ES-I3 (cell line): ENCODE measurements around the gene C19orf25.
"Not testable (repeated sequence)": the region's sequence is repeated elsewhere in the genome, so short reads cannot be mapped to it uniquely, and the experiment has no call there.

ENCODE experiments used
- H3K36me3 ChIP-seq: 2 replicates; pipeline ENCODE4 v1.6.1; 2013; ENCODE audit warnings: mild to moderate bottlenecking, low read length, control low read depth, moderate library complexity; ENCODE audit not compliant: insufficient read depth
- H3K4me1 ChIP-seq: 2 replicates; pipeline ENCODE4 v1.6.1; 2013; ENCODE audit warnings: mild to moderate bottlenecking, control low read depth, low read length; ENCODE audit not compliant: insufficient read depth
- H3K9ac ChIP-seq: 2 replicates; pipeline ENCODE4 v1.6.1; 2013; ENCODE audit warnings: low read depth, mild to moderate bottlenecking, low read length, moderate library complexity
- H3K9me3 ChIP-seq: 2 replicates; pipeline ENCODE4 v1.6.1; 2013; ENCODE audit warnings: mild to moderate bottlenecking, low read length, moderate library complexity; ENCODE audit not compliant: control insufficient read depth, insufficient read depth

C19orf25 gene

DNA sequence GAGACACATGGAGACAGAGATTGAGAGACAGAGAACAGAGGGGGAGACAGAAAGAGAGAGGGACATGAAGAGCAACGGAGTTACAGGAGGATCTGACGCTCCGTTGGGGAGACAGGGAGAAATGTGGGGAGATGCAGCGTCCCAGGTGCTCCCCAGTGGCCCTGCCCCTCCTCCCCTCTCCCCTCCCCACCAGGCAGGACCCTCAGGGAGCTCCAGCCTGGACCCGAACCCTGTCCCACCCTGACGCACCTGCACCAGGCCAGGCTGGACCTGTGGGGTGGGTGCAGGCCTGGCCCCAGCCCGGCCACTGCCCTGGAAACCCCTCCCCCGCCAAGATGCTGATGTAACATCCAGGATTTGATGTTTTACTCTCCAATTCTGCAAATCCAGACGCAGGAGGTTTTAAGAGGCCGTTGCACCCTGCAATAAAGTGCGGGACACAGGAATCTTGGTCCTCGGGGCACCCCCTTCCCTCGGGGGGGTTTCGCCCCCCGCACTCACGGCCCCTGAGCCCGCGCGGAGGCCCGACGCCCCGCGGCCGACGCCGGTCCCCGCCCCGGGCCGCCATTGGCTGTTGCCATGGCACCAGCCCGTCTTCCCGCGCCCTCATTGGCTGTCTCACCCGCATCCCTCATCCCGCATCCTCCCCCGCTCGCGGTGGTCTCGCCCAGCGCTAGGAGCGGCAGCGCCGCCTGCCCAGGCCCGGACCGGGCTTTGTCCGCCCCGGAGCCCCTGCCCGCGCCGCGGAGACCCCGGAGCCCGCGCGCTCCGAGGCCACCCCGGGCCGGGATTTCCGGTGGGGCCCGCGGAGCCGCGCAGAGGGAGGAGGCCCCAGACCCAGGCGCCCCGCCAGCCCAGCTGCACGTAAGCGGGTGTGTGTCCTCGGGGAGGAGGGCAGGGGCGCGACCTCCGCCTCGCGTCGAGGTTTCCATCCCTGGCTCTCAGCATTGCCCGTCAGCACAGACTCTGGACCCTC is 29.3 kb downstream of the C19orf25 start, which contains the start of gene APC2:
Gene APC2 (plus strand): TSS at position 655 of the 976 bp plus-strand sequence. CDS start 2,881 bp downstream, outside the sequence.
- no peaks in the 10 kb centered on the region; the same call in 1 of the 2 replicates for H3K36me3 ChIP-seq
- H3K9ac ChIP-seq, result peak within 1 kb of the TSS; percentile 20; the same call in 1 of the 2 replicates
- no peaks in the 10 kb centered on the region for H3K9me3 ChIP-seq
- no peaks in the 10 kb centered on the region for H3K4me1 ChIP-seq

DNA sequence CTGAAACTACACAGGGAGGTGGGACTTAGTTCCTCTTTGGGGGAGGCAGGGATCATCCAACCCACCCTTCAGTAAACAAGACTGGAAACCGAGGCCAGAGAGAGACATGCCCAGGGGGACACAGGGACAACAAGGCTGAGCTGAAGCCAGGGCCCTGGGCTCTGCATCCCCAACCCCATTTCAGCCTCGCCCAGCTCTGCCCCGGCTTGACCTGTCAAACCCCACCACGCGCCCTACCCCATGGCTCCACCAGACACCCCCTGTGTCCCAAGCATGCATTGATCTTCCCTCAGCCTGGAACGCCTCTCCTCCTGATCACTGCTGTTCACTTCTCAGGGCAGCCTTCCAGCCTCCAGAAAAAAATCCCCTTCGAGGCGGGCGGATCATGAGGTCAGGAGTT is 31.1 kb downstream of the C19orf25 start:
- no peaks in the 10 kb centered on the region; the same call in 1 of the 2 replicates for H3K36me3 ChIP-seq

DNA sequence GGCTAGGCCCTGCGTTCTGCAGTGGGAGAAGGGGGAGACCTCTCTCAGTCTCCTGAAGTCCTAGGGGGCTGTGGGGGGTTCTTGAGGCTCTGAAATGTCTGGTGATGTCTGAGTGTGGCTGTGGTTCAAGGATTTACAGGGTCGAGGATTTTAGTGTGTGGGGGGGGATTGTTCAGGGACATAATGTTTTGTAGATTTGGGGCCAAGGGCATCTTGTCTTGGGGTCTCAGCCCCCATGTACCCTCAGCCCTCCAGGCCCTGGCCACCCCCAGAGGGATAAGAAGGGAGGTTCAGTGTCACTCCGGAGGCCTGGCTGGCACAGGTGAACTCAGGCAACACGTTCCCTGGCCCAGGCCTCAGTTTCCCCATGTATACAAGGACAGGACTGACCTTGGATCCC is 31.5 kb downstream of the C19orf25 start:
- H3K9me3 ChIP-seq, result no peaks in the 10 kb centered on the region
- H3K9ac ChIP-seq, result no peak overlapping the region
- peaks cover 6% of the 10 kb centered on the region; the same call in 1 of the 2 replicates for H3K4me1 ChIP-seq
- no peaks in the 10 kb centered on the region; the same call in 1 of the 2 replicates for H3K36me3 ChIP-seq

More for the DNA sequence above, 31.1 kb downstream of the C19orf25 start:
- Histone ChIP-seq H3K4me1 (peaks cover 6% of the 10 kb centered on the region; the same call in 1 of the 2 replicates), H3K9ac (no peak overlapping the region), H3K9me3 (no peaks in the 10 kb centered on the region)

DNA sequence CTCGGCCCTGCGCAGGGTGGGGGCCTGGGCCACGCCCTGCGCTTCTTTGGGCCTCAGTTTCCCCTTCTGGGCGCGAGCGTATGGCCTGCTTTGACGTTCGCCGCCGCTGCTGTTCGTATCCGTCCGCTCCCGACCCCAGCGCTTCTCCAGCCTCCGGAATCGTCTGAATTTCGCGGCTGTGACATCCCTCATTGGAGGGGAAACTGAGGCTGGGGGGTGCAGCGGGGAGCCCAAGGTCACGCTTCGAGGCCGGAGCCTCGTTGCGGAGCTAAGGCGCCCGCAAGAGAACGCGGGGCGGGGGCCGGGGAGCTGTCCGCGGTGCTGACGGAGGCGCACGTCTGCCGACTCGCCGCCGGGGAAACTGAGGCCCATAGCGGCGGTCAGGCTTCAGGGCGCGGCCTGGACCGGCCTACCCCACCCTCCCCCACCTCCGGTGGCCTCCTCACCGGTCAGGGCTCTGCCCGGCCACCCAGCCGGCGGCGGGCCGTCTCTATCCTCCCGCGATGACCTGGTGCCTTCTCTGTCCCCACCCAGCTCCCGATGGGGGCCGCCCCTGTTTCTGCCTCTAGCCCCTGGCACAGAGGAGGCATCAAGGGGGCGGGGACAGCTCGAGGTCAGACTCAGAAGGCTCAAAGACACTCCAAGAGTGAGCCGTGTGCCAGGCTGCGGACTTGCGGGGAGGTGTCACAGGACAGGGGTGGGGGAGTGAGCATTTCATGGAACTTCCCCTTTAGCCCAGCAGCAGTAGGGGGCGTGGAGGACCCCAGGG is 32.1 kb downstream of the C19orf25 start:
- no peaks in the 10 kb centered on the region; the same call in 1 of the 2 replicates for H3K36me3 ChIP-seq
- peak overlapping the region; percentile 31; the same call in 1 of the 2 replicates for H3K9ac ChIP-seq
- no peaks in the 10 kb centered on the region for H3K9me3 ChIP-seq
- H3K4me1 ChIP-seq, result peaks cover 6% of the 10 kb centered on the region; the same call in 1 of the 2 replicates

DNA sequence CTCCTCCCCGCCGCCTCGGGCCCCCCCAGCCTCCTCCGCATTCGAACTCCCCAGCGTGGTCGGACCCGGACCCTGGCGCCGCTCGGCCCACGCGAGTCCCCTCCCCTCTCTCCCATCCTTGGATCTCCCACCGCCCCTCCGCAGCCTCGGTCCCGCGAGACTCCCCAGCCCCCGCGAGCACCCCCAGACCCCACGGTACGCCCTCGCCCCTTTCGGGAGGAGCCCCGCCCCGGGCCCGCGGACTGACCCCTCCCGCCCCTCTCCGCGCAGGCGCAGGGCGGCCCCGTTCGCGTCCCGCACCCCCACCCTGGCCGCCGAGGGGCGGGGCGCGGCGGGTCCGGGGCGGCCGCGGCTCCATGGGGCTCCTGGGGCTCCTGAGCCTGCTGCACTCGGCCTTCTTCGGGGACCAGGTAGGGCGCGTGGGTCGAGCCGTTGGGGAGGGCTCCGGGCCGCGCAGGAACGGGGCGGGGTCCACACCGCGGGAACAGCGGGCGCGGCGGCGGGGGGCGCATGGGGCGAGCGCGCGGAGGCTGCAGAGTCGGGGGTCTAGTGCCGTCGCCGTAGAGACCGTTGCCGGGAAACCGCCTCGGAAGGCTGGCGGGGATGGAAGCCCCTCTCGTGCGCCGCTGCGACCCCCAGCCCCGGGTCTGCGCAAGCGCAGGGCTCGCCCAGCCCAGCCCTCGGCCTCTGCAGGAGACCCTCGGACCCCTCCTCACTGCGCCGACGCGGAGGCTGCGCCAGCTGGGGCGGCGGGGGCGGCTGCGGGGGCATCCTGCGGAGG is 32.9 kb downstream of the C19orf25 start:
- Histone ChIP-seq H3K36me3 (peaks cover 2% of the 10 kb centered on the region), H3K9ac (peak overlapping the region; percentile 31; the same call in 1 of the 2 replicates), H3K4me1 (peaks cover 6% of the 10 kb centered on the region; the same call in 1 of the 2 replicates), H3K9me3 (no peaks in the 10 kb centered on the region)

DNA sequence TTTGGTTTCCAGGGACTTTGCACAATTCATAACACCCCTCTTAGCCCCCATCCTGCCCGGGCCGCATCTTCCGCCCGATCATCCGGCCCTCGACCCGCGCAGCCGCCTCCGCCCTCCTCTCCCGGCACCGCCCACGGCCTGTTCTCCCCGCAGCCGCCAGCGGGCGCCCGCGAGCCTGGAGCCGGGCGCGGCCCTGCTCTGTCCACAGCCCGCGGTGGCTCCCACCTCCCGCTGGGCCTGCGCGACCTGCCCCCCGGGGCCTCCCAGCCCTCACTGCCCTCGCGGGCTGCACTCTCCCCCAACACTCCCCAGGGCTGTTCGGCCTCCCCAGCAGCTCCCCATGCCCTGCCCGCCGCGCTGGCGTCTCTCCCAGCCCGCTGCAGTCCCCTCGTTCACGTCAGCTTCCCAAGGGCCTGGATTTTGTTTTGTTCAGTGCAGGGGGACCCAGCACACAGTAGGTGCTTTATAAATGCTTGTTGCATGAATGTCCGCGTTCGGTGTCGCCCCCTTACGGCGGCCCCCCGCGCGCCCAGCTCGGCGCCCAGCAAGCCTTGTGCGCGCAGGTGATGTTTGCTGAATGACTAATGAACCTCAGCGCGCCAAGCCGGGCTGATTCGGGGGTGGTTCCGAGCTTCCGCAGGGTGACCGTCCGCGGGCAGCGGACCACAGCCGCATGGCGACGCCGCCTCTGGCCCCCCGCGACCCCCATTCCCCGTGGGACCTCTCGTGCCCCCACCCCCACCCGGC is 33.7 kb downstream of the C19orf25 start:
- peaks cover 7% of the 10 kb centered on the region; the same call in 1 of the 2 replicates for H3K4me1 ChIP-seq
- peaks cover 10% of the 10 kb centered on the region for H3K36me3 ChIP-seq
- no peaks in the 10 kb centered on the region for H3K9me3 ChIP-seq
- H3K9ac ChIP-seq, result peak overlapping the region; percentile 54

DNA sequence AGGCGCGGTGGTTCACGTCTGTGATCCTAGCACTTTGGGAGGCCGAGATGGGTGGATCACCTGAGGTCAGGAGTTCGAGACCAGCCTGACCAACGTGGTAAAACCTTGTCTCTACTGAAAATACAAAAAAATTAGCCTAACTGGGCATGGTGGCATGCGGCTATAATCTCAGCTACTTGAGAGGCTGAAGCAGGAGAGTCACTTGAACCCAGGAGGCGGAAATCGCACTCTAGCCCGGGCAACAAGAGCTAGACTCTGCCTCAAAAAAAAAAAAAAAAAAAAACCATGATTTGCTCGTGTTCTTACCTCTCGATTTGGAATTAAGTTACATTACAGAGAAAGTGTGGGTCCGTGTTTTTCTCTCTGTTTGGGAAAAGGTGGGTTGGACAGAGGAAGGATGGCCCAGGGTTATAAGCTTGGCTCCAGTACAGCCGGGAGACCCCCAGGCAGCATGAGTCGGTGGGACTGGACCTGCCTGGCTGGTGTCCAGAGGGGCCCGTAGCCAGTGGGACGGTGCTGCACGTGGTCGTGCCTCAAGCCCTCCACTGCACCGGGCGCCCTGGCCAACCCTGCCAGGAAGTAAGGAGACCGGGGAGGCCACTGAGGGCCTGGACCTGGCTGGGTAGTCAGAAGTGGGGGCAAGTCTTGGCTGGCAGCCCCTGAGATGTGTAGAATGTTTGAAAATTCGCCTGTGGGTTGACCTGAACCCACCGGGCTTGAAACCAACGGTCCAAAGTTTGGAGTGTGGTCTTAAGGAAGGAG is 37.2 kb downstream of the C19orf25 start:
- peaks cover 8% of the 10 kb centered on the region; the same call in 1 of the 2 replicates for H3K4me1 ChIP-seq
- H3K9me3 ChIP-seq, result no peaks in the 10 kb centered on the region
- no peak overlapping the region for H3K9ac ChIP-seq
- peaks cover 13% of the 10 kb centered on the region for H3K36me3 ChIP-seq

DNA sequence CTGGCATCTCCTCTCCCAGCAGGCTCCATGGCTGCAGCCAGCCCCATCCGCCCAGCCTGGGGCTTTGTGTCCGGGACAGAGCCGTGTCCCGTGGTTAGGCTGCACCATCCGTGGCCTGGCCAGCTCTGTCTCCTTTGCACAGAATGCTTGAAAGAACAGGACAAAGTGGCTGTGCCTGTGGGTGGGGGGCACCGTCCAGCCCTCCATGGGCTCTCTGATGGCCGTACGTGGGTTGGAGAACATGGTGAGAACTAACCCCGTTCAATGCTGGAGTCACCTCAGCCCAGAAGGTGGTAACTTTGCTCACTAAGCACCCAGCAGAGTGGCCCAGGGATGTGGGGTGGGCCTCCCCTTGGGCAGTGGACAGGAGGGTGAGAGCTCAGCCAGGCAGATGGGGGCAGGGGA is 38.0 kb downstream of the C19orf25 start:
- H3K36me3 ChIP-seq, result peaks cover 13% of the 10 kb centered on the region
- H3K4me1 ChIP-seq, result peaks cover 8% of the 10 kb centered on the region; the same call in 1 of the 2 replicates
- no peak overlapping the region for H3K9ac ChIP-seq
- no peaks in the 10 kb centered on the region for H3K9me3 ChIP-seq

DNA sequence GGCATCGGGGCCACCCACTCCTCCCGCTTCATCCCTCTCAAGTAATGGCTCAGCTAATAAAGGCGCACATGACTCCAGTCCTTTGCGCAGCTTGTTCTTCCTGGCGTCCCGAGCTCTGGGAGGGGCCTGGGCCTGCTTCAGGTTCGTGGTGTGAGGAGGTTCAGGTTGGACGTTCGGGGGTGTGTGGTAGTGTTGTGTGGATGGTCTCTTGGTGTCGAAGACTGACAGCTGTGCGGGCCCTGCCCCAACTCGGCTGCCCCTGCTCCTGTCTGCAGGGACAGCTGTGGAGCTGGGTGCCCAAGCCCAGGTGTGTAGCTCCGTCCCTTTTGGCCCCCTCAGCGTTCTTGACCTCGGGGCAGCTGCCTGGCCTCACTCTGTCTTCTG is 38.6 kb downstream of the C19orf25 start:
- Histone ChIP-seq H3K36me3 (peaks cover 13% of the 10 kb centered on the region), H3K9me3 (no peaks in the 10 kb centered on the region), H3K9ac (no peak overlapping the region), H3K4me1 (peaks cover 8% of the 10 kb centered on the region; the same call in 1 of the 2 replicates)

DNA sequence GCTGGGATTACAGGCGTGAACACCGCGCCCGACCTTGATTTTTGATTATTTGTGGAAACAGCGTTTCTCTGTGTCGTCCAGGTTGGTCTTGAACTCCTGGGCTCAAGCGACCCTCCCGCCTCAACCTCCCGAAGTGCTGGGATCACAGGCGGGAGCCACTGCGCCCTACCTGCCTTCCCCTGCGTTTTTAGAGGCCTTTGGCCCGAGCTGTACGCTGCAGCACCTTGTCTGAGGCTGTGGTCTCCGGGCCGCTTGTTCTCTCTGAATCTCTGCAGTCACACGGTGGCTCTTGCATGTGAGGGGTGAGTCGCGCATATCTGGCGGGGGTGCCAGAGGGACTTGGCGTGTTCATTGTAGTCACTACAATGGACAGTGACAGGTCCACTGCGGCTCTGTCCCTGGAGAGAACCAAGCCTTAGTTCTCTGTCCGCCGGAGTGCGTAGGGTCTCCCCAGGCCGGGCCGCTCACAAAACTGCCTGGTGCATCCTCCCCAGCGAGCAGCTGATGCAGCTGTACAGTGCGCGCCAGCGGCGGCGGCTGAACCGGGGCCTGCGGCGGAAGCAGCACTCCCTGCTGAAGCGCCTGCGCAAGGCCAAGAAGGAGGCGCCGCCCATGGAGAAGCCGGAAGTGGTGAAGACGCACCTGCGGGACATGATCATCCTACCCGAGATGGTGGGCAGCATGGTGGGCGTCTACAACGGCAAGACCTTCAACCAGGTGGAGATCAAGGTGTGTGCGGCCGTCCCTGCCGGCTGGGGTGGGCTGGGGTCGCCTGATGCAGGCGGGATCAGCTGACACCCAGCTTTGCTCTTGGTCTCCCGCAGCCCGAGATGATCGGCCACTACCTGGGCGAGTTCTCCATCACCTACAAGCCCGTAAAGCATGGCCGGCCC is 39.2 kb downstream of the C19orf25 start:
- Histone ChIP-seq H3K36me3 (peaks cover 13% of the 10 kb centered on the region), H3K9ac (peak overlapping the region; percentile 87)
- H3K9me3 ChIP-seq, H3K4me1 ChIP-seq: not testable (repeated sequence)

DNA sequence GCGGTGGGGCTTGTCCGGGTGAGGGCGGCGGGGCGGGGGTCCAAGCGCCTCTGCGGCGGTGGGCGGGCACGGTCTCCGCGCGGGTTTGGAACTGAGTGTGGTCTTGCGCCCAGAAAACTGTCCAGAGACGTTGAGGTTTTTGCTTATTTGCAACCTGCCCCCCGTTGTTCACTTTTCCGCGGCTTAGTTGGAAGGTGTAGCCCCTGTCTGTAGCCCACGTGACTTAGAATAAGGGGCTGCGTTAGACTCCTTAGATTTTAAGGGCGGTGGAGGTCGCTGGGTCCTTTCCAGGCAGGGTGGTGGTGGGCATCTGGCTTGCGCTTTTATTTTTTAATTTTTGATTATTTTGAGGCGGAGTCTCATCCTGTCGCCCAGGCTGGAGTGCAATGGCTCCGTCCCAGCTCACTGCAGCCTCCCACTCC is 40.1 kb downstream of the C19orf25 start:
- Histone ChIP-seq H3K36me3 (peaks cover 16% of the 10 kb centered on the region), H3K9me3 (no peaks in the 10 kb centered on the region), H3K4me1 (peaks cover 5% of the 10 kb centered on the region; the same call in 1 of the 2 replicates), H3K9ac (peak overlapping the region; percentile 87)
